Left lung (tissue), 10 donors: Measurements from ENCODE around the gene ANKLE2. TPM values are rescaled to one million over a fixed set of nuclear protein-coding genes. Genes with fewer than 3 reads are reported as not detected.

Experiments used
- ATAC-seq: fragments of 200-7000 bp; cut with Tn5 transposase; one replicate; pipeline ENCODE4 v1.9.1; 2020; ENCODE audit warnings: moderate library complexity
- DNase-seq, 4 donors: peaks; one replicate each; pipeline ENCODE4 v3.0.0-alpha.2; 2013 to 2020
- H3K27ac ChIP-seq, 2 donors: fragments of 200-600 bp; sonication (generic) in 1 of 2; one replicate each; pipeline versions ENCODE4 v1.5.0 to v1.8.0; 2020 to 2021
- H3K27me3 ChIP-seq, 2 donors: fragments of 200-600 bp; sonication (generic) in 1 of 2; one replicate each; pipeline versions ENCODE4 v1.5.0 to v1.8.0; 2020 to 2021
- H3K36me3 ChIP-seq, 2 donors: fragments of 200-600 bp; sonication (generic) in 1 of 2; one replicate each; pipeline versions ENCODE4 v1.5.0 to v1.8.0; 2020 to 2021
- H3K4me1 ChIP-seq, 2 donors: fragments of 200-600 bp; one replicate each; pipeline ENCODE4 v1.8.0; 2021
- H3K4me3 ChIP-seq, 2 donors: fragments of 200-600 bp; sonication (generic) in 1 of 2; one replicate each; pipeline versions ENCODE4 v1.5.0 to v1.8.0; 2020 to 2021; ENCODE audit warnings: mild to moderate bottlenecking in 1 of 2
- H3K9me3 ChIP-seq, 2 donors: fragments of 200-600 bp; sonication (generic) in 1 of 2; one replicate each; pipeline versions ENCODE4 v1.5.0 to v1.8.0; 2020 to 2021
- CTCF ChIP-seq, 2 donors: fragments of 200-600 bp; sonication (generic) in 1 of 2; IDR thresholded peaks; one replicate each; pipeline versions ENCODE4 v1.5.0 to v1.8.0; 2021; ENCODE audit warnings: antibody characterized with exemption in 2 of 2
- intact Hi-C, 2 donors: fragments of 100-400 bp; cut with DNase I; formaldehyde crosslinking; loops; one replicate each; pipeline versions ENCODE4 v1.11.2 to v1.14.2; 2022
- polyA plus RNA-seq, 6 donors: library from polyadenylated mRNA; unstranded; fragments of 120-200 nt; gene quantifications; one replicate each; pipeline ENCODE4 v1.2.1, GENCODE V29; 2013; ENCODE audit not compliant: insufficient read length in 6 of 6
- total RNA-seq, 2 donors: library from RNA; stranded (reverse); fragmentation: NEBNext Ultra II Directional; extraction: Animal tissue kit (Norgen Biotek cat#: 25700); gene quantifications; one replicate each; pipeline ENCODE4 v1.2.1, GENCODE V29; 2021
- donor health status: DM: no; HTN: yes; CAD: no.
- donor health status: DM: no; HTN: no; CAD: no.

ANKLE2 gene
- total and polyA plus RNA-seq, 8 donors = 59.3 to 84.9 (median 78.1) TPM

- no peaks in the 10 kb centered on the region for H3K27me3 ChIP-seq
- DNase-seq (no peak), ATAC-seq (no peak)
- H3K9me3 ChIP-seq = no peaks in the 10 kb centered on the region
- no peak for TF ChIP-seq CTCF (IDR thresholded peaks at IDR 0.05)
- H3K4me3 ChIP-seq = no peak overlapping the region
- intact Hi-C loops = no loop called here
- peaks cover 11 to 23% of the 10 kb centered on the region in 2 donors for H3K4me1 ChIP-seq
- no peak overlapping the region for H3K27ac ChIP-seq
- peaks cover 0 to 36% of the 10 kb centered on the region in 2 donors for H3K36me3 ChIP-seq
Measured at GRCh38 chr12:132713123-132713522, 48.5 kb downstream of the ANKLE2 start.

GRCh38 chr12:132711080-132711843 is 50.4 kb downstream of the ANKLE2 start:
- ATAC-seq (peak; percentile 2), DNase-seq (peak in 1 of 4 donors; percentile 86)
- intact Hi-C loops = no loop called here
- Histone ChIP-seq H3K27me3 (no peaks in the 10 kb centered on the region), H3K36me3 (peaks cover 0 to 17% of the 10 kb centered on the region in 2 donors), H3K9me3 (no peaks in the 10 kb centered on the region), H3K27ac (peak overlapping the region in 1 of 2 donors; percentile 87), H3K4me1 (peaks cover 11 to 23% of the 10 kb centered on the region in 2 donors), H3K4me3 (peak overlapping the region; percentile 73 to 95)
- no peak for TF ChIP-seq CTCF (IDR thresholded peaks at IDR 0.05)

GRCh38 chr12:132710405-132711079 is 51.1 kb downstream of the ANKLE2 start, which contains the start of gene PGAM5:
PGAM5 (plus strand) TSS chr12:132710842; CDS start chr12:132710877, 35 bp downstream.
- Histone ChIP-seq H3K27ac (peak within 1 kb of the TSS; percentile 82 to 87), H3K4me3 (peak within 1 kb of the TSS; percentile 73 to 95), H3K36me3 (peaks cover 0 to 10% of the 10 kb centered on the region in 2 donors), H3K27me3 (no peaks in the 10 kb centered on the region), H3K4me1 (peaks cover 11 to 23% of the 10 kb centered on the region in 2 donors), H3K9me3 (no peaks in the 10 kb centered on the region)
- peak; percentile 97 for ATAC-seq
- intact Hi-C loops = no loop called here
- peak; percentile 73 to 95 (median 87) for DNase-seq
- no peak for TF ChIP-seq CTCF (IDR thresholded peaks at IDR 0.05)

- no peaks in the 10 kb centered on the region for H3K9me3 ChIP-seq
- peak overlapping the region; percentile 82 to 87 for H3K27ac ChIP-seq
- ATAC-seq (peak; percentile 49), DNase-seq (peak in 1 of 4 donors; percentile 81)
- no peak for TF ChIP-seq CTCF (IDR thresholded peaks at IDR 0.05)
- H3K4me1 ChIP-seq = peaks cover 11 to 23% of the 10 kb centered on the region in 2 donors
- peak overlapping the region; percentile 73 to 95 for H3K4me3 ChIP-seq
- H3K27me3 ChIP-seq = no peaks in the 10 kb centered on the region
- intact Hi-C loops = no loop called here
- peaks cover 0 to 5% of the 10 kb centered on the region in 2 donors for H3K36me3 ChIP-seq
Measured at GRCh38 chr12:132710043-132710404, 51.6 kb downstream of the ANKLE2 start.

GRCh38 chr12:132708150-132708549 is 53.5 kb downstream of the ANKLE2 start:
- H3K4me1 ChIP-seq = peaks cover 11 to 23% of the 10 kb centered on the region in 2 donors
- H3K4me3 ChIP-seq = no peak overlapping the region
- intact Hi-C loops = no loop called here
- H3K27me3 ChIP-seq = no peaks in the 10 kb centered on the region
- ATAC-seq (no peak), DNase-seq (no peak)
- no peak overlapping the region for H3K27ac ChIP-seq
- H3K36me3 ChIP-seq = peaks cover 0 to 5% of the 10 kb centered on the region in 2 donors
- TF ChIP-seq CTCF (IDR thresholded peaks at IDR 0.05) = no peak
- no peaks in the 10 kb centered on the region for H3K9me3 ChIP-seq
